Measurements from ENCODE around the gene ERC2.
A peak's percentile ranks its signal among the peaks of the same experiment; 100 is the strongest.

ERC2 gene

GRCh38 chr3:55488398-55489055 is 979.7 kb downstream of the ERC2 start:
- Histone ChIP-seq H3K27me3 (ENCODE audit: insufficient read depth, low read length) (peaks cover 91% of the 10 kb centered on the region), H3K27ac (ENCODE audit: low read length) (no peak overlapping the region), H3K9ac (ENCODE audit: low read depth, low read length) (peak overlapping the region; percentile 52; the same call in 1 of the 2 replicates), H3K4me3 (ENCODE audit: low read length) (peak overlapping the region; percentile 89), H3K36me3 (ENCODE audit: insufficient read depth, low read depth, low read length) (no peaks in the 10 kb centered on the region), H3K9me3 (ENCODE audit: insufficient read depth, low read depth, low read length) (peaks cover 2% of the 10 kb centered on the region; the same call in 1 of the 2 replicates), H3K4me1 (ENCODE audit: insufficient read depth, low read length) (peaks cover 12% of the 10 kb centered on the region)

- H3K4me3 ChIP-seq (ENCODE audit: low read length): peak overlapping the region; percentile 89
- peak overlapping the region; percentile 67; the same call in 1 of the 2 replicates for H3K9ac ChIP-seq (ENCODE audit: low read depth, low read length)
- H3K27me3 ChIP-seq (ENCODE audit: insufficient read depth, low read length): peaks cover 95% of the 10 kb centered on the region
- H3K36me3 ChIP-seq (ENCODE audit: insufficient read depth, low read depth, low read length): no peaks in the 10 kb centered on the region
- H3K4me1 ChIP-seq (ENCODE audit: insufficient read depth, low read length): peaks cover 12% of the 10 kb centered on the region
- H3K9me3 ChIP-seq (ENCODE audit: insufficient read depth, low read depth, low read length): peaks cover 7% of the 10 kb centered on the region; the same call in 1 of the 2 replicates
- H3K27ac ChIP-seq (ENCODE audit: low read length): no peak overlapping the region
Measured at GRCh38 chr3:55487381-55488241, 980.7 kb downstream of the ERC2 start.

GRCh38 chr3:55486857-55487380 is 981.3 kb downstream of the ERC2 start, which contains the start of gene WNT5A:
WNT5A (minus strand) TSS chr3:55487306; CDS start chr3:55486985, 321 bp downstream.
- peak within 1 kb of the TSS; percentile 67; the same call in 1 of the 2 replicates for H3K9ac ChIP-seq (ENCODE audit: low read depth, low read length)
- peak within 1 kb of the TSS; percentile 89 for H3K4me3 ChIP-seq (ENCODE audit: low read length)
- H3K27ac ChIP-seq (ENCODE audit: low read length): no peak within 1 kb of the TSS
- H3K9me3 ChIP-seq (ENCODE audit: insufficient read depth, low read depth, low read length): peaks cover 7% of the 10 kb centered on the region; the same call in 1 of the 2 replicates
- peaks cover 96% of the 10 kb centered on the region for H3K27me3 ChIP-seq (ENCODE audit: insufficient read depth, low read length)
- peaks cover 12% of the 10 kb centered on the region for H3K4me1 ChIP-seq (ENCODE audit: insufficient read depth, low read length)
- no peaks in the 10 kb centered on the region for H3K36me3 ChIP-seq (ENCODE audit: insufficient read depth, low read depth, low read length)

- H3K4me1 ChIP-seq (ENCODE audit: insufficient read depth, low read length): peaks cover 12% of the 10 kb centered on the region
- H3K27ac ChIP-seq (ENCODE audit: low read length): no peak overlapping the region
- peak overlapping the region; percentile 89 for H3K4me3 ChIP-seq (ENCODE audit: low read length)
- peak overlapping the region; percentile 67; the same call in 1 of the 2 replicates for H3K9ac ChIP-seq (ENCODE audit: low read depth, low read length)
- peaks cover 96% of the 10 kb centered on the region for H3K27me3 ChIP-seq (ENCODE audit: insufficient read depth, low read length)
- H3K9me3 ChIP-seq (ENCODE audit: insufficient read depth, low read depth, low read length): peaks cover 7% of the 10 kb centered on the region; the same call in 1 of the 2 replicates
- no peaks in the 10 kb centered on the region for H3K36me3 ChIP-seq (ENCODE audit: insufficient read depth, low read depth, low read length)
Measured at GRCh38 chr3:55486101-55486856, 982.0 kb downstream of the ERC2 start.

GRCh38 chr3:55484801-55485791 is 983.2 kb downstream of the ERC2 start:
- Histone ChIP-seq H3K27me3 (ENCODE audit: insufficient read depth, low read length) (peaks cover 96% of the 10 kb centered on the region), H3K4me3 (ENCODE audit: low read length) (peak overlapping the region; percentile 89), H3K36me3 (ENCODE audit: insufficient read depth, low read depth, low read length) (no peaks in the 10 kb centered on the region), H3K4me1 (ENCODE audit: insufficient read depth, low read length) (peaks cover 9% of the 10 kb centered on the region), H3K9me3 (ENCODE audit: insufficient read depth, low read depth, low read length) (peaks cover 7% of the 10 kb centered on the region; the same call in 1 of the 2 replicates), H3K27ac (ENCODE audit: low read length) (no peak overlapping the region), H3K9ac (ENCODE audit: low read depth, low read length) (peak overlapping the region; percentile 67; the same call in 1 of the 2 replicates)

GRCh38 chr3:55484191-55484689 is 984.0 kb downstream of the ERC2 start:
- Histone ChIP-seq H3K4me1 (ENCODE audit: insufficient read depth, low read length) (peaks cover 4% of the 10 kb centered on the region; the same call in 1 of the 2 replicates), H3K27me3 (ENCODE audit: insufficient read depth, low read length) (peaks cover 96% of the 10 kb centered on the region), H3K9ac (ENCODE audit: low read depth, low read length) (no peak overlapping the region), H3K27ac (ENCODE audit: low read length) (no peak overlapping the region), H3K4me3 (ENCODE audit: low read length) (peak overlapping the region; percentile 82; the same call in 1 of the 2 replicates), H3K9me3 (ENCODE audit: insufficient read depth, low read depth, low read length) (peaks cover 7% of the 10 kb centered on the region; the same call in 1 of the 2 replicates), H3K36me3 (ENCODE audit: insufficient read depth, low read depth, low read length) (no peaks in the 10 kb centered on the region)

- Histone ChIP-seq H3K36me3 (ENCODE audit: insufficient read depth, low read depth, low read length) (no peaks in the 10 kb centered on the region), H3K4me3 (ENCODE audit: low read length) (peak overlapping the region; percentile 82; the same call in 1 of the 2 replicates), H3K27ac (ENCODE audit: low read length) (no peak overlapping the region), H3K9ac (ENCODE audit: low read depth, low read length) (peak overlapping the region; percentile 35; the same call in 1 of the 2 replicates), H3K9me3 (ENCODE audit: insufficient read depth, low read depth, low read length) (peaks cover 7% of the 10 kb centered on the region; the same call in 1 of the 2 replicates), H3K27me3 (ENCODE audit: insufficient read depth, low read length) (peaks cover 96% of the 10 kb centered on the region), H3K4me1 (ENCODE audit: insufficient read depth, low read length) (peaks cover 3% of the 10 kb centered on the region; the same call in 1 of the 2 replicates)
Measured at GRCh38 chr3:55483196-55484095, 984.8 kb downstream of the ERC2 start.

GRCh38 chr3:55482496-55483195 is 985.6 kb downstream of the ERC2 start:
- Histone ChIP-seq H3K9me3 (ENCODE audit: insufficient read depth, low read depth, low read length) (peaks cover 7% of the 10 kb centered on the region; the same call in 1 of the 2 replicates), H3K4me1 (ENCODE audit: insufficient read depth, low read length) (peaks cover 3% of the 10 kb centered on the region; the same call in 1 of the 2 replicates), H3K36me3 (ENCODE audit: insufficient read depth, low read depth, low read length) (no peaks in the 10 kb centered on the region), H3K27ac (ENCODE audit: low read length) (no peak overlapping the region), H3K9ac (ENCODE audit: low read depth, low read length) (peak overlapping the region; percentile 35; the same call in 1 of the 2 replicates), H3K27me3 (ENCODE audit: insufficient read depth, low read length) (peaks cover 99% of the 10 kb centered on the region), H3K4me3 (ENCODE audit: low read length) (peak overlapping the region; percentile 82)

Data from iPS-20b (cell line).